HEK293 (cell line): ENCODE measurements around the gene PBX3.

Experiments used
- CTCF ChIP-seq: fragments of 450-650 bp; formaldehyde crosslinking; IDR thresholded peaks from 2 replicates; pipeline ENCODE4 v1.5.1; 2016; ENCODE audit warnings: missing biosample characterization, missing genetic modification characterization
- EGR2 ChIP-seq: fragments of 450-650 bp; formaldehyde crosslinking; IDR thresholded peaks from 2 replicates; pipeline ENCODE4 v1.5.1; 2016; ENCODE audit warnings: low read depth, missing biosample characterization, missing genetic modification characterization
- GLI4 ChIP-seq: fragments of 450-650 bp; formaldehyde crosslinking; IDR thresholded peaks from 2 replicates; pipeline ENCODE4 v1.5.1; 2016; ENCODE audit warnings: missing biosample characterization, missing genetic modification characterization
- GLIS1 ChIP-seq: fragments of 450-650 bp; formaldehyde crosslinking; IDR thresholded peaks from 2 replicates; pipeline ENCODE4 v1.5.1; 2016; ENCODE audit warnings: missing biosample characterization, missing genetic modification characterization
- PRDM1 ChIP-seq: fragments of 450-650 bp; formaldehyde crosslinking; IDR thresholded peaks from 2 replicates; pipeline ENCODE4; 2016; ENCODE audit warnings: missing biosample characterization, missing genetic modification characterization
- PRDM6 ChIP-seq: fragments of 450-650 bp; formaldehyde crosslinking; IDR thresholded peaks from 2 replicates; pipeline ENCODE4 v1.5.1; 2017; ENCODE audit warnings: missing biosample characterization, missing genetic modification characterization
- SP7 ChIP-seq: fragments of 450-650 bp; formaldehyde crosslinking; IDR thresholded peaks from 2 replicates; pipeline ENCODE4 v1.5.1; 2016; ENCODE audit warnings: missing biosample characterization, missing genetic modification characterization
- ZBTB26 ChIP-seq: fragments of 450-650 bp; formaldehyde crosslinking; optimal IDR thresholded peaks from 2 replicates; pipeline ENCODE3; 2016; ENCODE audit warnings: missing biosample characterization, mild to moderate bottlenecking, missing genetic modification characterization
- ZFP69B ChIP-seq: fragments of 450-650 bp; formaldehyde crosslinking; IDR thresholded peaks from 2 replicates; pipeline ENCODE4 v1.5.1; 2016; ENCODE audit warnings: missing biosample characterization, missing genetic modification characterization
- ZNF132 ChIP-seq: fragments of 450-650 bp; formaldehyde crosslinking; IDR thresholded peaks from 2 replicates; pipeline ENCODE4 v1.5.1; 2017; ENCODE audit warnings: missing biosample characterization, missing genetic modification characterization, borderline replicate concordance
- ZNF155 ChIP-seq: fragments of 450-650 bp; formaldehyde crosslinking; IDR thresholded peaks from 2 replicates; pipeline ENCODE4 v1.5.1; 2016; ENCODE audit warnings: missing biosample characterization, missing genetic modification characterization
- ZNF184 ChIP-seq: fragments of 450-650 bp; IDR thresholded peaks from 2 replicates; pipeline ENCODE4 v1.5.1; 2018; ENCODE audit warnings: missing biosample characterization, mild to moderate bottlenecking, missing genetic modification characterization
- ZNF280C ChIP-seq: fragments of 450-650 bp; formaldehyde crosslinking; IDR thresholded peaks from 2 replicates; pipeline ENCODE4 v1.5.1; 2016; ENCODE audit warnings: missing biosample characterization, missing genetic modification characterization
- ZNF362 ChIP-seq: fragments of 450-650 bp; formaldehyde crosslinking; IDR thresholded peaks from 2 replicates; pipeline ENCODE4 v1.5.1; 2016; ENCODE audit warnings: missing biosample characterization, missing genetic modification characterization
- ZNF391 ChIP-seq: fragments of 450-650 bp; formaldehyde crosslinking; IDR thresholded peaks from 2 replicates; pipeline ENCODE4 v1.5.1; 2016; ENCODE audit warnings: low read depth, missing biosample characterization, missing genetic modification characterization, borderline replicate concordance
- ZNF416 ChIP-seq: fragments of 450-650 bp; formaldehyde crosslinking; IDR thresholded peaks from 2 replicates; pipeline ENCODE4 v1.5.1; 2016; ENCODE audit warnings: missing biosample characterization, missing genetic modification characterization
- ZNF449 ChIP-seq: fragments of 450-650 bp; formaldehyde crosslinking; IDR thresholded peaks from 2 replicates; pipeline ENCODE4 v1.5.1; 2017; ENCODE audit warnings: missing biosample characterization, mild to moderate bottlenecking, missing genetic modification characterization, moderate library complexity
- ZNF544 ChIP-seq: fragments of 450-650 bp; formaldehyde crosslinking; IDR thresholded peaks from 2 replicates; pipeline ENCODE4 v1.5.0; 2017; ENCODE audit warnings: missing biosample characterization, missing genetic modification characterization
- ZNF548 ChIP-seq: fragments of 450-650 bp; formaldehyde crosslinking; IDR thresholded peaks from 2 replicates; pipeline ENCODE4 v1.5.1; 2016; ENCODE audit warnings: missing biosample characterization, missing genetic modification characterization
- ZNF560 ChIP-seq: fragments of 450-650 bp; formaldehyde crosslinking; IDR thresholded peaks from 2 replicates; pipeline ENCODE4 v1.5.1; 2017; ENCODE audit warnings: missing biosample characterization, missing genetic modification characterization, borderline replicate concordance
- ZNF624 ChIP-seq: fragments of 450-650 bp; formaldehyde crosslinking; IDR thresholded peaks from 2 replicates; pipeline ENCODE4 v1.5.1; 2017; ENCODE audit warnings: missing biosample characterization, missing genetic modification characterization
- ZNF626 ChIP-seq: fragments of 450-650 bp; sonication (Bioruptor Pico); formaldehyde crosslinking; IDR thresholded peaks from 2 replicates; pipeline ENCODE4 v1.5.1; 2018; ENCODE audit warnings: missing biosample characterization, missing genetic modification characterization, inconsistent platforms
- ZNF660 ChIP-seq: fragments of 450-650 bp; IDR thresholded peaks from 2 replicates; pipeline ENCODE4 v1.5.1; 2018; ENCODE audit warnings: missing biosample characterization, mild to moderate bottlenecking, missing genetic modification characterization
- ZNF677 ChIP-seq: fragments of 450-650 bp; IDR thresholded peaks from 2 replicates; pipeline ENCODE4 v1.5.0; 2018; ENCODE audit warnings: missing biosample characterization, mild to moderate bottlenecking, missing genetic modification characterization, moderate library complexity
- ZNF776 ChIP-seq: fragments of 450-650 bp; formaldehyde crosslinking; IDR thresholded peaks from 2 replicates; pipeline ENCODE4 v1.5.0; 2017; ENCODE audit warnings: missing biosample characterization, missing genetic modification characterization, borderline replicate concordance
- ZNF792 ChIP-seq: fragments of 450-650 bp; formaldehyde crosslinking; IDR thresholded peaks from 2 replicates; pipeline ENCODE4 v1.5.1; 2016; ENCODE audit warnings: missing biosample characterization, missing genetic modification characterization
- ZSCAN30 ChIP-seq: fragments of 450-650 bp; IDR thresholded peaks from 2 replicates; pipeline ENCODE4 v1.5.1; 2018; ENCODE audit warnings: missing biosample characterization, mild to moderate bottlenecking, missing genetic modification characterization, moderate library complexity
- ZSCAN4 ChIP-seq: fragments of 450-650 bp; formaldehyde crosslinking; IDR thresholded peaks from 2 replicates; pipeline ENCODE4 v1.5.1; 2017; ENCODE audit warnings: missing biosample characterization, missing genetic modification characterization

Gene PBX3

GRCh38 chr9:125752070-125752628 lies 5.0 kb downstream of the PBX3 start (continued):
- TF ChIP-seq ZSCAN4 (tag by site-specific recombination) (no peak), ZNF544 (no peak), ZNF776 (tag by site-specific recombination) (no peak), ZNF184 (tag by site-specific recombination) (no peak), ZNF449 (tag by site-specific recombination) (peak; percentile 96), ZNF548 (no peak), ZNF560 (tag by site-specific recombination) (no peak), ZNF155 (tag by site-specific recombination) (no peak), ZNF626 (tag by site-specific recombination) (no peak), ZNF391 (0 out of 2 replicates have a peak, but pooled peaks have one; percentile 36), ZNF362 (peak; percentile 31; the same call in 1 of the 2 replicates), GLIS1 (tag by site-specific recombination) (peak; percentile 79), ZNF660 (no peak), CTCF (no peak), ZNF416 (tag by site-specific recombination) (no peak), ZBTB26 (tag by site-specific recombination) (no peak), ZNF280C (no peak), ZNF792 (no peak), SP7 (peak; percentile 97), GLI4 (no peak), PRDM6 (tag by site-specific recombination) (peak; percentile 97), ZFP69B (tag by site-specific recombination) (no peak), PRDM1 (tag by site-specific recombination) (0 out of 2 replicates have a peak, but pooled peaks have one; percentile 10), ZNF132 (tag by site-specific recombination) (no peak), ZNF677 (no peak), ZSCAN30 (tag by site-specific recombination) (peak; percentile 75), ZNF624 (no peak), EGR2 (tag by site-specific recombination) (no peak)
